Adrenal gland (tissue), 5 donors: Measurements from ENCODE around the gene VBP1.

Experiments
- CTCF ChIP-seq, 6 experiments: fragments of 450-650 bp in 4 of 6; fragments of 200-600 bp in 2 of 6; sonication (generic) in 1 of 6; IDR thresholded peaks; 1 replicate in 5 of 6; 2 replicates in 1 of 6; pipeline versions ENCODE4 v1.5.1 to v1.8.0; 2016 to 2021; ENCODE audit warnings: antibody characterized with exemption in 6 of 6, mild to moderate bottlenecking in 2 of 6, moderate library complexity in 1 of 6
- POLR2A ChIP-seq, 2 donors: fragments of 450-650 bp; IDR thresholded peaks; one replicate each; pipeline ENCODE4 v1.6.1; 2017; ENCODE audit warnings: antibody characterized with exemption in 2 of 2, mild to moderate bottlenecking in 2 of 2, moderate library complexity in 1 of 2
- donor health status: DM: no; HTN: no; CAD: no.

- TF ChIP-seq CTCF (IDR thresholded peaks at IDR 0.05) (no peak), POLR2A (IDR thresholded peaks at IDR 0.05) (no peak)
These were observed 47.8 kb downstream of the VBP1 start, which contains the start of gene RAB39B for GRCh38 chrX:155263854-155264628.
